ENCODE results near the gene PPP3R2. TPM values are rescaled to one million over a fixed set of nuclear protein-coding genes. Genes with fewer than 3 reads are reported as not detected.

PPP3R2 gene
- total and polyA plus RNA-seq, 4 experiments from 2014 or later = not detected

DNA sequence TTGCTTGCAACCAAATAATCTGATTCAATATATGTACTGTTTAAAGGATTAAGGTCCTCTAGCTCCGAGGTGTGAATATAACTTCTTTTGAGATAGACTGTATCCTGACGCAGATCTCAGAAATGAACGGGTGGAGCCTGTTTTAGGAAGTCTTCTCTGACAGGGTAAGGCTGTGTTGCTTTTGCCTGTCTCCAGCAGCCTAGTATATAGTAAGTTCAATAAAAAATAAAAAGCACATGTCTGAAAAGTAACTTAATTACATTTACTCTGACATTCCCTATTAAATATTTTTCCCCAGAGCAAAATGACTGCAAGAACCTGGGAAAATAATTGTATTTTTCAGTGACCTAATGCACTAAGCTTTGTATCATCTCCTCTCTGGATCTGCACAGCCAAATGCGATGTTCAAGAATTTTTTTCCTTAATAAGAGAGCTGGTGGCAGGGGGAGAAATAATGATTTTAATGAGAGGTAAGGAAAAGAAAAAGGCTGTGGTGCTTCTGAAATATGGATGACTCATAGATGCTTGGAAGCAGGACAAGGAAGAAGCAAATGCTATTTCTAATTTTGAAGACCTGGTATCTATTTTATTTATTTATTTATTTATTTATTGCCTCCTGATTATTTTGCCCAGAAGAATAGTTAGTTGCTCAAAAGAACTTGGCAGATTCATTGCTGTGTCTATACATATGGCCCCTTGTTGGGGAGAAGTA lies 7.3 kb downstream of the PPP3R2 start:
- H3K4me1 Mint-ChIP-seq = peaks cover 0 to 5% (median 2%) of the 10 kb centered on the region in 4 donors

DNA sequence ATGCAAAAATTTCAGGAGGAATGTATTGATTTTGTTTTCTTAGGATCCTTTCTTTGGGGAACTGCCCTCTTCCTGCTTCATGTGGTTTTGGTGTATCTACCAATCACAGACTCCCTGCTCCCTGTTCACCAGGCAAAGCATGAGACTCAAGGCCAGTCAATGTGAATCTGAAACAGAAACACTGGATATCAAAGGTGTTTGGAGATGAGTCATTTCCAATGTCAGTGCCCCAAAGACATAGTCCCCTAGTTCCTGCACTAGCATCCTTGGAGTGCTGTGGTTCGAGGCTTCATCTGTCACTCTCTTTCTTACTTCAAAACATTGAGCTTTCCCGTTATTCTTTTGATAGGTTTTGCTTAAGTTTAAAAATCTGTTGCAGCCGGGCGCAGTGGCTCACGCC lies 8.1 kb downstream of the PPP3R2 start:
- Mint-ChIP-seq H3K27ac (no peak overlapping the region), H3K4me3 (no peak overlapping the region), H3K27me3 (no peaks in the 10 kb centered on the region), H3K9me3 (peaks cover 0 to 2% (median 0%) of the 10 kb centered on the region in 8 donors), H3K4me1 (peaks cover 0 to 5% (median 2%) of the 10 kb centered on the region in 4 donors), H3K36me3 (no peaks in the 10 kb centered on the region)
- ChIA-PET CTCF (ENCODE audit: partially characterized antibody) (interaction anchor here (1.6 kb wide), 1 partner anchor 16 kb away, joined by 5 read pairs; no protein-coding TSS in a partner anchor), POLR2A (ENCODE audit: partially characterized antibody) (no interaction called here)
- Histone ChIP-seq H3K4me1 (ENCODE audit: insufficient read depth, low read length) (no peaks in the 10 kb centered on the region), H3K4me3 (ENCODE audit: low read length in 2 of 2) (no peak overlapping the region), H3K9me3 (ENCODE audit: control insufficient read depth in 1 of 2, low read length in 2 of 2) (no peaks in the 10 kb centered on the region), H3K36me3 (ENCODE audit: insufficient read depth, low read length) (no peaks in the 10 kb centered on the region), H3K27me3 (ENCODE audit: insufficient read depth, low read length) (no peaks in the 10 kb centered on the region), H3K27ac (ENCODE audit: low read depth, low read length) (no peak overlapping the region)
- DNase-seq = no peak
- intact Hi-C loops (cut with micrococcal nuclease) = no loop called here

More for the DNA sequence above, 7.3 kb downstream of the PPP3R2 start:
- no peaks in the 10 kb centered on the region for H3K27me3 ChIP-seq (ENCODE audit: insufficient read depth, low read length)
- Mint-ChIP-seq H3K9me3 (peaks cover 0 to 2% (median 0%) of the 10 kb centered on the region in 8 donors), H3K27ac (no peak overlapping the region), H3K27me3 (peaks cover 0 to 2% of the 10 kb centered on the region in 2 donors), H3K4me3 (no peak overlapping the region), H3K36me3 (no peaks in the 10 kb centered on the region)
- H3K36me3 ChIP-seq (ENCODE audit: insufficient read depth, low read length) = no peaks in the 10 kb centered on the region
- no peaks in the 10 kb centered on the region for H3K4me1 ChIP-seq (ENCODE audit: insufficient read depth, low read length)
- intact Hi-C loops (cut with micrococcal nuclease) = no loop called here
- H3K27ac ChIP-seq (ENCODE audit: low read depth, low read length) = no peak overlapping the region
- no peak for DNase-seq
- no peaks in the 10 kb centered on the region for H3K9me3 ChIP-seq (ENCODE audit: control insufficient read depth in 1 of 2, low read length in 2 of 2)
- no peak overlapping the region for H3K4me3 ChIP-seq (ENCODE audit: low read length in 2 of 2)
- ChIA-PET CTCF (ENCODE audit: partially characterized antibody) (interaction anchor here (1.6 kb wide), 1 partner anchor 16 kb away, joined by 5 read pairs; no protein-coding TSS in a partner anchor), POLR2A (ENCODE audit: partially characterized antibody) (no interaction called here)

DNA sequence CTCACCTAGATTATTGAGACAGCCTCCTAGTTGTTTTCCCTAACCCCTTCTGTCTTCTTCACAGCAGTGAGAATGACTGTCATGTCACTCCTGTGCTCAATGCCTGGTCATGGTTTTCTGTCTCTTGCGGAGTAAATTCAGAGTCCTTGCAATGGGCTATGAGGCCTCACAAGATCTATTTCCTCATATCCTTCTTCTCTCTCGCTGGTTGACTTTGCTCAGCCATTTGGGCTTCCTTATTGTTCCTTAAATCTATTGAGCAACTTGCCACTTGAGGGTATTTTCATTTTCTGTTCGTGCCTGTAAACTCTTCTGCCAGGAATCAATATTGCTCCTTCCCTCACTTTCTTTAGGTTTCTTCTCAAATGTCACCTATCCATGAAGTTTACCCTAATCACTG lies 9.0 kb downstream of the PPP3R2 start:
- Mint-ChIP-seq H3K27ac (no peak overlapping the region), H3K36me3 (no peaks in the 10 kb centered on the region), H3K9me3 (peaks cover 0 to 2% (median 0%) of the 10 kb centered on the region in 8 donors), H3K4me3 (no peak overlapping the region), H3K4me1 (peaks cover 0 to 5% (median 2%) of the 10 kb centered on the region in 4 donors), H3K27me3 (no peaks in the 10 kb centered on the region)
- Histone ChIP-seq H3K4me3 (ENCODE audit: low read length in 2 of 2) (no peak overlapping the region), H3K9me3 (ENCODE audit: control insufficient read depth in 1 of 2, low read length in 2 of 2) (no peaks in the 10 kb centered on the region), H3K27ac (ENCODE audit: low read depth, low read length) (no peak overlapping the region), H3K27me3 (ENCODE audit: insufficient read depth, low read length) (no peaks in the 10 kb centered on the region), H3K4me1 (ENCODE audit: insufficient read depth, low read length) (no peaks in the 10 kb centered on the region), H3K36me3 (ENCODE audit: insufficient read depth, low read length) (no peaks in the 10 kb centered on the region)
- intact Hi-C loops (cut with micrococcal nuclease) = no loop called here
- no peak for DNase-seq
- ChIA-PET POLR2A (ENCODE audit: partially characterized antibody) (no interaction called here), CTCF (ENCODE audit: partially characterized antibody) (no interaction called here)

DNA sequence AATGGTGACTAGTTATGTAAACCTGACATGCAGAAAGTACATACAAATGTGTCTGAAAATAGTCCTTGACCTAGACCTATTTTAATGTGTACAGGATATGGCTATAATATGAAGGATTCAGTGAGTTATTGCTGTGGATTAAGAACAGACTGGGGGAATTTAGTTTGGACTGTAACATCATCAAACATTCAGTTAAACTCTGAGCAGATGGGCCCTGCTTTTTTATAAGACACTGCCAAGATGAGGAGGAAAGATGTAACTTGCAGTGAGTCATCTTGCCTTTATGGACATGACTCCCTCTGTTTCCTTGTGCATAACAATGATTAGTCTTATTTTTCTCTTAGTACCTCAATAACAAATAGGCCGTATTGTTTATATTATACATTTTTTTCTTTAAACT lies 12.2 kb downstream of the PPP3R2 start:
- Histone ChIP-seq H3K36me3 (ENCODE audit: insufficient read depth, low read length) (no peaks in the 10 kb centered on the region), H3K4me1 (ENCODE audit: insufficient read depth, low read length) (no peaks in the 10 kb centered on the region), H3K9me3 (ENCODE audit: control insufficient read depth in 1 of 2, low read length in 2 of 2) (no peaks in the 10 kb centered on the region), H3K27me3 (ENCODE audit: insufficient read depth, low read length) (no peaks in the 10 kb centered on the region), H3K27ac (ENCODE audit: low read depth, low read length) (no peak overlapping the region), H3K4me3 (ENCODE audit: low read length in 2 of 2) (no peak overlapping the region)
- POLR2A ChIA-PET (ENCODE audit: partially characterized antibody) = no interaction called here
- DNase-seq = no peak
- Mint-ChIP-seq H3K4me3 (no peak overlapping the region), H3K36me3 (no peaks in the 10 kb centered on the region), H3K9me3 (peaks cover 0 to 2% (median 0%) of the 10 kb centered on the region in 8 donors), H3K4me1 (peaks cover 0 to 4% (median 2%) of the 10 kb centered on the region in 4 donors), H3K27me3 (no peaks in the 10 kb centered on the region), H3K27ac (no peak overlapping the region)
- CTCF ChIA-PET (ENCODE audit: partially characterized antibody) = no interaction called here
- intact Hi-C loops (cut with micrococcal nuclease) = no loop called here

DNA sequence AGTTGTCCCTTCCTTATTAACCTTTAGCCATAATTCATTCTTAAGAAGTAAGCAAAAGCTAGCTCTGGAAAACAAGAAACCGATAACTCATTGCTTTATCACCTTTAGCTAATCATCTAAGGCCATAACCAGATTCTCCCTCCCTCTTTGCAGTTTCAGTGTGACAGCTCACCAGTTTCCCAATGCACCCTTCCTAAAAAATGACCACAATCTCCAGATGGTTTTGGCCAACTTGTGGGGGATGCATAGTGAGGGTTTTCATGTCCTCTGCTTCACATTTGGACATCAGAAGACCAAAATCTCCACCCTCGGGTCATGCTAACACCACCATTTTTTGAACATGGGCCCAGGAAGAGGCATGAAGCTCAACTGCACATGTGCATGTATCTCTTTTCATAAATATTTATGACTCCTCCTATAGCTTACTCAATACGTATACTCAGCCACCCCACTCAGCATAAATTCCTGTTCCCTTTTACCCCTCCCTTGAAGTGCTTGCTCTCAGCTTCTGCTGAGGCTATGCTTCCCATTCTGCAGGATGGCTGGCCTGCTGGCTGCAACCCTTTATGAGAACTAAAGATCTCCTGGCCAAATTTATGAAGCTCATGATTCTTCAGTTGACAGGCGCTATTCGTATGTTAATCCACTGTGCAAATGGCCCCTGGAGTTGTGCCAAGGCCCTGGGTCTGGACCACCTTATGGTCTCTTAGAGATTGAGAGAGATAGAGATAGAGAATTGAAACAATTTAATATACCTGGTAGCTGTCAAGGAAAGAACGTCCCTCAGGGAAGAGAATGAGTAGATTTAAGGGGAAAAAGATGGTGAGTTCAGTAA lies 14.8 kb downstream of the PPP3R2 start:
- H3K36me3 ChIP-seq (ENCODE audit: insufficient read depth, low read length) = no peaks in the 10 kb centered on the region
- peaks cover 0 to 5% of the 10 kb centered on the region in 2 donors for H3K36me3 Mint-ChIP-seq
- intact Hi-C loops (cut with micrococcal nuclease) = no loop called here
- H3K9me3 Mint-ChIP-seq = no peaks in the 10 kb centered on the region
- H3K4me3 ChIP-seq (ENCODE audit: low read length in 2 of 2) = no peak overlapping the region
- H3K27me3 ChIP-seq (ENCODE audit: insufficient read depth, low read length) = no peaks in the 10 kb centered on the region
- no peaks in the 10 kb centered on the region for H3K9me3 ChIP-seq (ENCODE audit: control insufficient read depth in 1 of 2, low read length in 2 of 2)
- peaks cover 0 to 2% (median under 1%) of the 10 kb centered on the region in 4 donors for H3K4me1 Mint-ChIP-seq
- no peak overlapping the region for H3K27ac ChIP-seq (ENCODE audit: low read depth, low read length)
- no peaks in the 10 kb centered on the region for H3K27me3 Mint-ChIP-seq
- ChIA-PET CTCF (ENCODE audit: partially characterized antibody) (interaction anchor here (1.2 kb wide), 1 partner anchor 20 kb away, joined by 4 read pairs; no protein-coding TSS in a partner anchor), POLR2A (ENCODE audit: partially characterized antibody) (no interaction called here)
- H3K4me1 ChIP-seq (ENCODE audit: insufficient read depth, low read length) = peaks cover under 1% of the 10 kb centered on the region
- H3K4me3 Mint-ChIP-seq = no peak overlapping the region
- DNase-seq = no peak
- H3K27ac Mint-ChIP-seq = no peak overlapping the region

DNA sequence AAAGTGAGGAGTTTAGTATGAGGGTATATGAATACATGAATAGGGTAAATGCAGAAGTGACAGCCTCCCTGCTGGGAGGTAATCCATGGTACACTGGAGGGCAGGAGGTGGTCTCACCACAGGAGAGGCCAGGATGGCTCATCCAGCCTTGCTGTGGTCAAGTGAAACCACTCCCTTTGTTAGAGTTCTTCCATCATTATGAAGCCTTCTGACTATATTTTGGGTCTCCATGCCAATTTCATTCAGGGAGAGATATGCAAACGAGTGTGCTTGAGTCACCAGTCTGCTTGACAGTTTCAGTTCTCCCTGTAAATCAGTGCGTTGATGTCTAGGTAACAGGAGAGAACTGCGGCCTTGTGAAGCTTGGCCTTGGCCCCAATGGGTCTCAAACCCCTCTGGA lies 16.4 kb downstream of the PPP3R2 start:
- H3K9me3 Mint-ChIP-seq = no peaks in the 10 kb centered on the region
- H3K27me3 ChIP-seq (ENCODE audit: insufficient read depth, low read length) = no peaks in the 10 kb centered on the region
- ChIA-PET POLR2A (ENCODE audit: partially characterized antibody) (no interaction called here), CTCF (ENCODE audit: partially characterized antibody) (no interaction called here)
- no peaks in the 10 kb centered on the region for H3K9me3 ChIP-seq (ENCODE audit: control insufficient read depth in 1 of 2, low read length in 2 of 2)
- no peaks in the 10 kb centered on the region for H3K27me3 Mint-ChIP-seq
- intact Hi-C loops (cut with micrococcal nuclease) = no loop called here
- no peak overlapping the region for H3K27ac ChIP-seq (ENCODE audit: low read depth, low read length)
- H3K27ac Mint-ChIP-seq = no peak overlapping the region
- no peak overlapping the region for H3K4me3 Mint-ChIP-seq
- H3K4me1 Mint-ChIP-seq = peaks cover 9 to 17% (median 14%) of the 10 kb centered on the region in 4 donors
- no peak for DNase-seq
- no peaks in the 10 kb centered on the region for H3K36me3 ChIP-seq (ENCODE audit: insufficient read depth, low read length)
- H3K36me3 Mint-ChIP-seq = peaks cover 0 to 5% of the 10 kb centered on the region in 2 donors
- peaks cover 16% of the 10 kb centered on the region for H3K4me1 ChIP-seq (ENCODE audit: insufficient read depth, low read length)
- H3K4me3 ChIP-seq (ENCODE audit: low read length in 2 of 2) = no peak overlapping the region

DNA sequence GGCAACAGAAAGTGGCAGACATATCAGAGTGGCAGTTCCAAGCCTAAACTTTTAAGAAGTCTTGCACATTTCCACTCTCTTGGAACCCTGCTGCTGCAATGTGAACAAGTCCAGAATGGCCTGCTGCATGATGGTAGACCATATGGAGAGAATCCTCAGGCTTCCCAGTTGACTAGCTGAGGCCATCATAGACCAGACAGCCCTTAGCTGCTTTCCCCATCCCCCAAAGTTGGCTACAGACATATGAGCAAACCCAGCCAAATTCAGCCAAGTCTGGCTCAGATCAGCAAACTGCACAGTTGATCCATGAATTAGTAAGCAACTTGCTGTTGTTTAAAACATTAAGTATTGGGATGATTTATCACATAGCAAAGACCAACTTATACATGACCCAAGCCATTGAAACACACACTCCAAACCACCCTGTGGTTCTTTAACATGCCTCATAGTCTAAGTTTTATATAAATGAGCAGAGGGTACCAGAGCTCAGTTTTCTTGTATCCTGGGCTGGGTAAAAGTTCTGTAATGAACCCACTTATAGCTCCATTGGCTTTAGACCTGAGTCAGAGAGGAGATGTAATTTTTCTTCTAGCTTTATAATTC lies 19.9 kb downstream of the PPP3R2 start:
- H3K9me3 ChIP-seq (ENCODE audit: control insufficient read depth in 1 of 2, low read length in 2 of 2) = no peaks in the 10 kb centered on the region
- H3K27me3 ChIP-seq (ENCODE audit: insufficient read depth, low read length) = no peaks in the 10 kb centered on the region
- no peaks in the 10 kb centered on the region for H3K36me3 ChIP-seq (ENCODE audit: insufficient read depth, low read length)
- Mint-ChIP-seq H3K9me3 (no peaks in the 10 kb centered on the region), H3K27me3 (no peaks in the 10 kb centered on the region), H3K27ac (peak overlapping the region in 5 of 7 donors; percentile 11 to 88 (median 54)), H3K4me3 (no peak overlapping the region), H3K36me3 (peaks cover 5 to 15% of the 10 kb centered on the region in 2 donors), H3K4me1 (peaks cover 34 to 52% (median 48%) of the 10 kb centered on the region in 4 donors)
- H3K4me3 ChIP-seq (ENCODE audit: low read length in 2 of 2) = no peak overlapping the region
- POLR2A ChIA-PET (ENCODE audit: partially characterized antibody) = no interaction called here
- intact Hi-C loops (cut with micrococcal nuclease) = no loop called here
- H3K27ac ChIP-seq (ENCODE audit: low read depth, low read length) = no peak overlapping the region
- CTCF ChIA-PET (ENCODE audit: partially characterized antibody) = no interaction called here
- H3K4me1 ChIP-seq (ENCODE audit: insufficient read depth, low read length) = peaks cover 49% of the 10 kb centered on the region
- DNase-seq = no peak

All from CD4-positive, alpha-beta memory T cell (primary cell).